Fibroblast of skin of back (primary cell): ENCODE measurements around the gene FILIP1L.

ENCODE experiments used
- DNase-seq: peaks from one replicate; pipeline ENCODE4 v3.0.0-alpha.2; 2013

Gene FILIP1L

GRCh38 chr3:100040451-100041225 lies 73.7 kb downstream of the FILIP1L start:
- peak; percentile 45 for DNase-seq

- DNase-seq = no peak
Observed at GRCh38 chr3:100039075-100039474, 75.2 kb downstream of the FILIP1L start.

- peak; percentile 59 for DNase-seq
Observed at GRCh38 chr3:100033903-100034471, 80.3 kb downstream of the FILIP1L start.

DNA sequence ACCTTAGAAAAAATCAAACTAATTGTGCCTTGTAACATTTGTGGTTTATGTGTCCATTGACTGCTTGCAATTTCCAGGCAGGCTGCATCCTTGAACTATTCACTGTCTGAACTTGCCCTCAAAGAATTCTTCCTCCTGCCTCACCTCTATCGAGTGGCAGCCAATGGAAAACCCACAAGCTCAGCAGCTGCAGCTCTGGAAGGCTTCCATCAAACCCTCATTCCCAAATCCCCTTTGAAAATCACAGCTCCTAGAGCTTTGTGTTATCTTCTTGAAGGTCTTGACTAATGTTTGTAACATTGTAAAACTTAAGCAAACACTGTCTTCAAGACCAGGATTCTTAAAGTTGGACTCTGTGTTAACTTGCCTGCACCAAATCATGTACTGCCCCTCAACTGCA lies 81.1 kb downstream of the FILIP1L start:
- DNase-seq = peak; percentile 39

- peak; percentile 84 for DNase-seq
Observed at GRCh38 chr3:100032243-100032642, 82.1 kb downstream of the FILIP1L start.

GRCh38 chr3:100030914-100031425 lies 83.3 kb downstream of the FILIP1L start:
- DNase-seq = no peak

GRCh38 chr3:100030346-100030745 lies 84.0 kb downstream of the FILIP1L start:
- DNase-seq = no peak

DNA sequence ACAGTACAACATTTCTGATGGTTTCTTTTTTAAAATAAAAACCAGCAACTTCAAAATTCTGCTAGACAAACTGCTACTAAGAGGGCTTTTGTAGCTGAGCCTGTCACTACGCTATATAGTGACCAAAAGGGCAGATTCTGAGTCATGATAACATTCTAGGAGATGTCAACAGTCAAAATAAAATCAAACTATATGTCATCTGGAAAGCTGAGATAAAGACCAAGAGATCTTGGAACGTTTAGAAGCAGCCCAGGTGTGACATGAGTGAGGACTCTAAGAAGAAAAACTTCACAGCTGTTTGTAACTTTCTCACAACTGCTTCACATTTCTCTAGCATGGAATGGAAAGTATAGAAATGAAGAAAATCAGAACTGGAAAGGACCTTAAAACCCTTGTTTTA lies 84.6 kb downstream of the FILIP1L start:
- no peak for DNase-seq

GRCh38 chr3:100029052-100029451 lies 85.2 kb downstream of the FILIP1L start:
- DNase-seq = no peak

- DNase-seq = peak; percentile 23
Observed at GRCh38 chr3:100027321-100027720, 87.0 kb downstream of the FILIP1L start.

DNA sequence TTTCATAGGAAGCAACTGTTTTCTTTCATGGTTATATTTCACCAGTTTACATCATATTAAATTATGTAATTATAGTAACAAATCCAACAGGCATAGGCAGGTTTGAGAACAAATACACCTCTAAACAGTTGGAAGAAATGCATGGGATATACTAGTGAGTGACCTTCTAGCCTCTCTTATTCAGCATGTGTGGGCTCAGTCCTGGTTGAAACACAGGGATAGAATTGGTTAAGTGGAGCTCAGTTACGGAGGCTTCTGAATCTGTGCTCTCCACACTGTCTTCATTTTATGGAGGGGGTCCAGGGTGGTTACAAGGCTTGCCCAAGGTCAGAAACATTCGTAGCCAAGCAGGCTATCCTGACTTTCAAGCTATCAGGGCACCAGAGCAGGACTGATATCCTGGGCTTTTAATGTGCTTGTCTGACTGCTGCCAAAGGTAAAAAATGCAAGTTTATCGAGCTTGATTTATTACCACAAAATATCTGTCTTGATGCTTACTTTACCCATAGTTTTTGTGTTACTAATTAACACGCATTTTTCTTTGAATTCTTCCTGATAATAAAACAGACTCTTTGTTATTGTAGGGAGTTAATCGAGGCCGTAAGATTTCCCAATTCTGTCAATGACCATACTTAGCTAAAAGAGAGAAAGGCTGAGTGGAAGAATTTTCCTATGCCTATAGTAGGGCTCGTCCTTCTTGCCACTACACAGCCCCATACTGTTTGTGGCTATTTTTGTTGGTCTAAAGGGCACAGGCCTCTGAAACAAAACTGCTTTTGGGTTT lies 89.6 kb downstream of the FILIP1L start:
- DNase-seq = peak; percentile 77

DNA sequence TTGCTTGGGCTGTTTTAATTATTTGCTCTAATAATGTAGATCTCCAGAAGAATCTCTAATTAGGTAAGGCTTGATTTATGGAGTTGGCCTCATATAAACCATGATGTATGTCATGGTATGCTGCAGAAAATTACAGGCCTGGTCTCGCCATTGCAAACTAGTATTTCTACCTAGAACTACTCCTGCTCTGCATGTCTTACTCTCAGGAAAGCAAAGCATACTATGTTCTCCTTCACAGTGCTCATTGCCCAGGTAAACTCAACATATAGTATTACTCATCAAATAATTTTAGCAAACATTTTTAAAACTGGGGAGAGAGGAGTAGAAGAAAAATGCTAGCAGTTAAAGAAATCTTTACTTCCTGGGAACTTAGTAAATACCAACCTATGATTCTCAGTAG lies 90.7 kb downstream of the FILIP1L start:
- DNase-seq = no peak

DNA sequence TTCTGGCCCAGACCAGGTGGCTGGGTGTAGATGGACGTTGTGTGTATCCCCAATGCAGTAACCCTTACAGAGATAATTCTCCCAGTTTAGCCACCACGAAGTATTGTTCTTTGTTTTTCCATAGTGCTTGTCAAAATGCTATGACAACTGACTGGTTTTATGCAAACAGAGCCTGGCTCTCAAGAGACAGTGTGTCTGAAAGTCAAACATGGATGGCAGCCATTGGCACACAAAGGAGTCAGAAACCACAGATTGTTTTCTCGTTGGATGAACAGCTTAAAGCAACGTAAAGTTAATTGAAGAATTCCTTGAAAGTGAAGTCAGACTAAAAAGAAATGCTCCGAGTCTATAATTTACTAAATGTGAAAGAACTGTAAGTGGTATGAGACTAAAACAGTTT lies 91.2 kb downstream of the FILIP1L start:
- DNase-seq = peak; percentile 89

DNA sequence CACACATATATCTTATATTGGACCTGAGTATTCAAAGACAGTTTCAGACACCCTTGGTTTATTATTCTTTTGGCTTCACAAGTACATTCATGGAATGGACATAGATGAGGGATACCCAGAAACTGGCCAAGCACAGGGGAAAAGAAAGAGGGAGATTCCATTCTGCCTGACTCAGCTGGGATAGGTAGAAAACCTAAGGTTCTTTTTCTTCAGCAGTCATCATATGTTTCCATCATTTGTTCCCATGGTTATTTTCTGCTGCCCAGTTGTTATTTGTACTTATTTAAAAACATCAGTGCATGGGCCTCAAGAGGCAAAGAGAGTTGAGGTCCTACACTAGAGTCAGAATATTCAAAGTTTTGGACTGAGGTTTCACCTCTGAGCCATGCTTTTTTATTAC lies 91.8 kb downstream of the FILIP1L start:
- DNase-seq = no peak

DNA sequence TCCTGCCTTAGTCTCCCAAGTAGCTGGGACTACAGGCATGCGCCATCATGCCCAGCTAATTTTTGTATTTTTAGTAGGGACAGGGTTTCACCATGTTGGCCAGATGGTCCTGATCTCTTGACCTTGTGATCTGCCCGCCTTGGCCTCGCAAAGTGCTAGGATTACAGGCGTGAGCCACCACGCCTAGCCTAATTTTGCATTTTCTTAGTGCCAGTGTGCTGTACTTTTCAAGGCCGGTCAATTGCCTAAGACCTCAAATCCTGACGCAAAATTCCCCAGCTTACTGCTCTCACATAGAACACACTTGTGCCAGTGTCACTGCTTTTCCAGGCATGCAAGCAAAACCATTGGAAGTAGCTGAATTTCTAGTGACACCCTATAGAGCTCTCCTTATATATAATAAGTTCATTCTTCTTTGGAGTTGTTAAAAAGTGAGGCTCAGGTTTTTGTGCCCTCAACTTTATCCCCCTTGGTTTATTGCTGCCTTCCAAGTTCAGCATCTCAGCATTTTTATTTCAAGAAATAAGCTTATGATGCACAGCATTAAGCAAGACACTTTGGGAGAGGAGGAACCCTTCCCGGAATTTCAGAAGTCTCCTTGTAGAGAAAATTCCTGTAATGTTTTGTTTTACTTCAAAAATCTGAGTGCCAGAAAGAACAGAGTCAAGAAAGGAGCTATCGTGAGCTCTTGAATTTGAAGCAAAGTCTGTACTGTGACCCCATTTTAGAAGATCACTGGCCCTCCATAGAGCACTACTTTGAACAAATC lies 93.2 kb downstream of the FILIP1L start:
- DNase-seq = peak; percentile 48

DNA sequence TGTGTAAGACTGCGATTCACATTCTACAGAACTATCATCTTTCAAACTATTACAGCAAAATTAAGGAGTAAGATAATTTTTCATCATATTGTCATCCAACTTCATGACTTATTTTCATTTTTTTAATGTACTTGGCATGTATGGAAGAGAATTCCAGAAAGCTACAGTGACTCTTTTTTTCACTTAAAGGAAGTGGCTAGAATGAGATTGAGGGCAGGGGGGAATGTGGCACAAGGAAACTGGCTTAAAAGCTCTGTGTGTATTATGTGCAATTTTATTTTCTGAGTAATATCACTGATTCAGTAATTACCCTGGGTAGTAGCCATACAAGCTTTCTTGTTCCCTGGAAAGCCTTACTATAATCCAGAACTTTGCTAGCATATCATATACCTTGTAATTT lies 94.6 kb downstream of the FILIP1L start:
- peak; percentile 84 for DNase-seq

- DNase-seq = no peak
Observed at GRCh38 chr3:100018806-100019205, 95.5 kb downstream of the FILIP1L start.

GRCh38 chr3:100010087-100010417 lies 104.2 kb downstream of the FILIP1L start:
- DNase-seq = no peak

DNA sequence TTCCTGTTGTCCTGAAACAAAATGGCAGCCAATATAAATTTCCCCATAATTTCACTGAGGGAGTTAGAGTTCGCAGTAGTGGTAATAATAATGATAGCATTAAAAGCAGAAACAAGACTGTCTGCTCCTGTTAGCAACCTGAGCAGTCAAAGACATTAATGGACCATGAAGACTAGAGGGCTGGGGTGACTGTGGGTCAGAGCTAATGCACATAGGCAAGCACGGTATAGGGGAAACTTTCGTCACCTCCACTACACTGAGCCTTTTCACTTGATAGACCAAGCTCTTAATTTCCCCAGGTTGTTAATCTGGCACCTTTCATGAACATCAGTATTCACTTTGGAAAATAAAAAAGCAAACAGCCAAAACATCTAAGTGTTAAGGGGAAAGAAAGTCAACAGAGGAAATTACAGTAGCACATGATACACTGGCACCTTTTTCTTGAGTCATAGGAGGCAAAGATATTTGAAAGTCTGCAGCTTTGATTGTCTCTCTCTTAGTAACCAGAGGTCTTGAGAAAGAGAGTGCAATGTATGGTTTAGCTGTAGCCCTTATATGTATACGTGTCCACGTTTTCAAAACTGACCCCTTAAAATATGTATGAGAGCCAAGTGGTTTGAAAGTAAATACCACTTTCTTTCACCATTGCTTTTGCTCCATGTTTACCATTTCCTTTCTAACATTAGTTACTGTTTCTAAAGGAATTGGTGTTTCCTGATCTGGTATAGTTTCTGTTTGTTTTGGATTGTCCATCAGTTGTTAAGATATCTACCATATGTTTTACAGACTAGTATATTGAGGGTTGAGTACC lies 104.8 kb downstream of the FILIP1L start:
- DNase-seq = no peak

GRCh38 chr3:100008081-100008698 lies 106.1 kb downstream of the FILIP1L start:
- no peak for DNase-seq

- DNase-seq = no peak
Observed at GRCh38 chr3:100007313-100007712, 107.0 kb downstream of the FILIP1L start.
